HCT116 (cell line): ENCODE results near the gene FRS2. TPM values are rescaled to one million over a fixed set of nuclear protein-coding genes. Genes with fewer than 3 reads are reported as not detected.

ENCODE experiments used
- ATAC-seq: fragments of 200-7000 bp; cut with Tn5 transposase; 2 replicates; pipeline ENCODE4 v1.9.1; 2020; ENCODE audit warnings: mild to moderate bottlenecking, moderate library complexity
- BruUV-seq: library from RNA; stranded (reverse); fragments of 400-500 nt; replicated peaks from 2 replicates; lab custom pipeline; 2021; lab: Mats Ljungman, UMichigan
- CTCF ChIA-PET: fragments of 300-600 bp; sonication (Branson Sonifier 250); formaldehyde crosslinking; loops from one replicate; lab custom pipeline; 2021; ENCODE audit warnings: antibody characterized with exemption; lab: Charles Lee
- POLR2A ChIA-PET: fragments of 300-600, 350-600 bp; sonication (Branson Sonifier 250); formaldehyde crosslinking; loops from one replicate; lab custom pipeline; 2021; ENCODE audit warnings: antibody characterized with exemption; lab: Charles Lee
- RAD21 ChIA-PET, 2 experiments: fragments of 300-600 bp; sonication (Branson Sonifier 250); formaldehyde crosslinking; loops; one replicate each; lab custom pipeline; 2023; ENCODE audit warnings: low total read pairs in 2 of 2; ENCODE audit not compliant: uncharacterized antibody in 2 of 2, unreplicated experiment in 2 of 2, low non-redundant PET in 1 of 2; lab: Charles Lee
- DNase-seq: peaks from one replicate; pipeline ENCODE4 v3.0.0-alpha.2; 2010; ENCODE audit warnings: low read depth, low spot score
- H2AFZ ChIP-seq: fragments of 200-600 bp; shearing (Covaris generic), sonication (generic); 2 replicates; pipeline ENCODE4 v1.6.1; 2017; ENCODE audit warnings: low read depth, mixed run types, mixed read lengths, antibody characterized with exemption, low read length; ENCODE audit not compliant: poor library complexity, severe bottlenecking
- H3K27ac ChIP-seq: 2 replicates; pipeline ENCODE4 v1.5.1; 2012; ENCODE audit warnings: low read depth, low read length
- H3K27me3 ChIP-seq: fragments of 200-600 bp; sonication (generic); 2 replicates; pipeline ENCODE4 v1.6.1; 2016; ENCODE audit warnings: mixed run types, low read length, mixed read lengths; ENCODE audit not compliant: insufficient read depth
- H3K36me3 ChIP-seq, 2 experiments: fragments of 200-500 bp in 1 of 2; fragments of 200-600 bp in 1 of 2; sonication (Bioruptor generic) in 1 of 2; sonication (generic) in 1 of 2; 2 replicates each; pipeline versions ENCODE4 v1.5.1 to v1.6.1; 2014 to 2016; ENCODE audit warnings: low read length in 2 of 2, inconsistent platforms in 1 of 2, mixed read lengths in 1 of 2, mixed run types in 1 of 2; ENCODE audit not compliant: insufficient read depth in 2 of 2, control insufficient read depth in 1 of 2
- H3K4me1 ChIP-seq, 2 experiments: fragments of 200-600 bp in 1 of 2; sonication (generic) in 1 of 2; 2 replicates each; pipeline versions ENCODE4 v1.5.1 to v1.6.1; 2012 to 2017; ENCODE audit warnings: low read length in 2 of 2, inconsistent platforms in 1 of 2, mild to moderate bottlenecking in 1 of 2, mixed read lengths in 1 of 2, mixed run types in 1 of 2, moderate library complexity in 1 of 2; ENCODE audit not compliant: insufficient read depth in 2 of 2, control insufficient read depth in 1 of 2
- H3K4me2 ChIP-seq: fragments of 200-600 bp; sonication (generic); 2 replicates; pipeline ENCODE4 v1.6.1; 2017; ENCODE audit warnings: mixed run types, low read length, mixed read lengths
- H3K4me3 ChIP-seq, 2 experiments: fragments of 200-600 bp in 1 of 2; sonication (generic) in 1 of 2; replicated peaks in 1 of 2; 2 replicates each; pipeline ENCODE4 v1.5.1; 2011 to 2016; ENCODE audit warnings: low read length in 2 of 2, control low read depth in 1 of 2, low read depth in 1 of 2, mild to moderate bottlenecking in 1 of 2, mixed read lengths in 1 of 2, mixed run types in 1 of 2
- H3K79me2 ChIP-seq: fragments of 200-600 bp; sonication (generic); 2 replicates; pipeline ENCODE4 v1.6.1; 2017; ENCODE audit warnings: mild to moderate bottlenecking, mixed run types, low read length, moderate library complexity, mixed read lengths; ENCODE audit not compliant: insufficient read depth
- H3K9ac ChIP-seq: fragments of 200-600 bp; sonication (generic); 2 replicates; pipeline ENCODE4 v1.6.1; 2016; ENCODE audit warnings: low read length, mixed read lengths
- H3K9me2 ChIP-seq: fragments of 200-600 bp; sonication (generic), shearing (Covaris generic); 2 replicates; pipeline ENCODE4 v1.6.1; 2017; ENCODE audit warnings: mixed run types, mild to moderate bottlenecking, moderate library complexity; ENCODE audit not compliant: insufficient read depth
- H3K9me3 ChIP-seq, 2 experiments: fragments of 200-500 bp in 1 of 2; fragments of 200-600 bp in 1 of 2; sonication (Bioruptor generic) in 1 of 2; sonication (generic) in 1 of 2; 2 replicates each; pipeline ENCODE4 v1.6.1; 2014 to 2017; ENCODE audit warnings: low read length in 2 of 2, mixed read lengths in 2 of 2, inconsistent platforms in 1 of 2, low read depth in 1 of 2, mild to moderate bottlenecking in 1 of 2, mixed run types in 1 of 2, moderate library complexity in 1 of 2; ENCODE audit not compliant: control insufficient read depth in 1 of 2, insufficient read depth in 1 of 2
- H4K20me1 ChIP-seq: fragments of 200-600 bp; sonication (generic), shearing (Covaris generic); 2 replicates; pipeline ENCODE4 v1.6.1; 2017; ENCODE audit warnings: mixed run types, mild to moderate bottlenecking, moderate library complexity; ENCODE audit not compliant: insufficient read depth
- CEBPB ChIP-seq: IDR thresholded peaks from 2 replicates; pipeline ENCODE4 v1.6.1; 2012; ENCODE audit warnings: low read depth
- EGR1 ChIP-seq: IDR thresholded peaks from 2 replicates; pipeline ENCODE4 v1.6.1; 2012; ENCODE audit warnings: low read depth
- EZH2phosphoT487 ChIP-seq: fragments of 200-600 bp; IDR thresholded peaks from 2 replicates; pipeline ENCODE4 v1.6.1; 2018; ENCODE audit warnings: antibody characterized with exemption, borderline replicate concordance
- JUND ChIP-seq: IDR thresholded peaks from 2 replicates; pipeline ENCODE4 v1.6.1; 2012
- SIN3A ChIP-seq: IDR thresholded peaks from 2 replicates; pipeline ENCODE4 v1.6.1; 2012; ENCODE audit warnings: low read depth
- SP1 ChIP-seq: IDR thresholded peaks from 2 replicates; pipeline ENCODE4 v1.6.1; 2012; ENCODE audit warnings: low read depth
- TCF7L2 ChIP-seq: IDR thresholded peaks from 2 replicates; pipeline ENCODE4 v1.7.0; 2011; ENCODE audit warnings: borderline replicate concordance, inconsistent platforms; ENCODE audit not compliant: insufficient read depth, insufficient read length; ENCODE audit errors: extremely low read depth
- ZNF274 ChIP-seq: fragments of 200-500 bp; sonication (Bioruptor generic); IDR thresholded peaks from 2 replicates; pipeline ENCODE4 v1.6.1; 2014; ENCODE audit warnings: mild to moderate bottlenecking, low read depth, low read length, inconsistent platforms
- intact Hi-C: fragments of 100-400 bp; cut with micrococcal nuclease; formaldehyde crosslinking; loops from 2 replicates; pipeline ENCODE4 v1.10.0; 2022
- total RNA-seq: library from RNA; stranded (reverse); gene quantifications from one replicate; pipeline ENCODE4 v1.2.1, GENCODE V29; 2021; ENCODE audit not compliant: unreplicated experiment
- TF ChIP-seq, protein P1 (sequence below): IDR thresholded peaks from 2 replicates; pipeline ENCODE4 v1.6.1; 2012; ENCODE audit warnings: low read depth
- TF ChIP-seq, protein P2 (sequence below): IDR thresholded peaks from 2 replicates; pipeline ENCODE4 v1.6.1; 2011; ENCODE audit warnings: mild to moderate bottlenecking, low read length, moderate library complexity; ENCODE audit not compliant: insufficient replicate concordance; ENCODE audit errors: extremely low read depth

Gene FRS2
- total RNA-seq, 1 experiment from 2014 or later = 14.7 TPM

DNA sequence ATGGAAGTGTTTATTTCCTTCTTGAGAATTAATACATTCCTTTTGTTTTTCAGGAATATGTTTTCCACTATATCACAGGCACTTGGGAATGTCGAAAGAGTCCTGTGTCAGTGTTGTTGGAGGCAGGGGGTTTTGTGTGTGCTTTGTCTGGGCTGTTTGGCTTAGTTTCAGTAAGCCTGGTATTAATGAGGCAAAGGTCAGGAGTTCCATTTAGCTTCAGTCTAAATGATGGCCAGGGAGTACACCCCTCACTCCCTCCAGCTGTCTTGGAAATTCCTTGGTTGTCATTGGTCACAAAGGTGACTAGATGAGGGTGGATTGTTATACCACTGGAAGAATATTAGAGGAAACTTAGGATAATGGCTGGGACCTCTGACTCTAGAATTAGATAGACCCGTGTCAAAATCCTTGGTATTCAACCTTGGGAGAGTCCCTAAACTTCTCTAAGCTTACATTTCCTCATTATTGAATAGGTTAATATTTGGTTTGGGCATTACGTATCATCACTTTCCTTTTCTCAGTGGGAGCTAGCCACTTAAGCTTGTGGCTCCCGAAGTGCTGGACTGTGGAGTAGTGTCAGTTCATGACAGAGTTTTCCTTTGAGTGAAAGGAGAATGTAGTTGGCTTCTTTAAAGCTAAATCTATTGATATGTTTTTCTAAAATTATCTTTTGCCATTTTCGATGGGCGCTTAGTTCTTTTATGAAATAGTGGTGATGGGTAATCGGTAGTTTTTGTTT lies 5.2 kb downstream of the FRS2 start (continued):
- TF ChIP-seq, protein P1, sequence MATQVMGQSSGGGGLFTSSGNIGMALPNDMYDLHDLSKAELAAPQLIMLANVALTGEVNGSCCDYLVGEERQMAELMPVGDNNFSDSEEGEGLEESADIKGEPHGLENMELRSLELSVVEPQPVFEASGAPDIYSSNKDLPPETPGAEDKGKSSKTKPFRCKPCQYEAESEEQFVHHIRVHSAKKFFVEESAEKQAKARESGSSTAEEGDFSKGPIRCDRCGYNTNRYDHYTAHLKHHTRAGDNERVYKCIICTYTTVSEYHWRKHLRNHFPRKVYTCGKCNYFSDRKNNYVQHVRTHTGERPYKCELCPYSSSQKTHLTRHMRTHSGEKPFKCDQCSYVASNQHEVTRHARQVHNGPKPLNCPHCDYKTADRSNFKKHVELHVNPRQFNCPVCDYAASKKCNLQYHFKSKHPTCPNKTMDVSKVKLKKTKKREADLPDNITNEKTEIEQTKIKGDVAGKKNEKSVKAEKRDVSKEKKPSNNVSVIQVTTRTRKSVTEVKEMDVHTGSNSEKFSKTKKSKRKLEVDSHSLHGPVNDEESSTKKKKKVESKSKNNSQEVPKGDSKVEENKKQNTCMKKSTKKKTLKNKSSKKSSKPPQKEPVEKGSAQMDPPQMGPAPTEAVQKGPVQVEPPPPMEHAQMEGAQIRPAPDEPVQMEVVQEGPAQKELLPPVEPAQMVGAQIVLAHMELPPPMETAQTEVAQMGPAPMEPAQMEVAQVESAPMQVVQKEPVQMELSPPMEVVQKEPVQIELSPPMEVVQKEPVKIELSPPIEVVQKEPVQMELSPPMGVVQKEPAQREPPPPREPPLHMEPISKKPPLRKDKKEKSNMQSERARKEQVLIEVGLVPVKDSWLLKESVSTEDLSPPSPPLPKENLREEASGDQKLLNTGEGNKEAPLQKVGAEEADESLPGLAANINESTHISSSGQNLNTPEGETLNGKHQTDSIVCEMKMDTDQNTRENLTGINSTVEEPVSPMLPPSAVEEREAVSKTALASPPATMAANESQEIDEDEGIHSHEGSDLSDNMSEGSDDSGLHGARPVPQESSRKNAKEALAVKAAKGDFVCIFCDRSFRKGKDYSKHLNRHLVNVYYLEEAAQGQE = no peak
- TF ChIP-seq EGR1 (no peak), TCF7L2 (no peak), CEBPB (no peak), SIN3A (no peak), ZNF274 (no peak)

DNA sequence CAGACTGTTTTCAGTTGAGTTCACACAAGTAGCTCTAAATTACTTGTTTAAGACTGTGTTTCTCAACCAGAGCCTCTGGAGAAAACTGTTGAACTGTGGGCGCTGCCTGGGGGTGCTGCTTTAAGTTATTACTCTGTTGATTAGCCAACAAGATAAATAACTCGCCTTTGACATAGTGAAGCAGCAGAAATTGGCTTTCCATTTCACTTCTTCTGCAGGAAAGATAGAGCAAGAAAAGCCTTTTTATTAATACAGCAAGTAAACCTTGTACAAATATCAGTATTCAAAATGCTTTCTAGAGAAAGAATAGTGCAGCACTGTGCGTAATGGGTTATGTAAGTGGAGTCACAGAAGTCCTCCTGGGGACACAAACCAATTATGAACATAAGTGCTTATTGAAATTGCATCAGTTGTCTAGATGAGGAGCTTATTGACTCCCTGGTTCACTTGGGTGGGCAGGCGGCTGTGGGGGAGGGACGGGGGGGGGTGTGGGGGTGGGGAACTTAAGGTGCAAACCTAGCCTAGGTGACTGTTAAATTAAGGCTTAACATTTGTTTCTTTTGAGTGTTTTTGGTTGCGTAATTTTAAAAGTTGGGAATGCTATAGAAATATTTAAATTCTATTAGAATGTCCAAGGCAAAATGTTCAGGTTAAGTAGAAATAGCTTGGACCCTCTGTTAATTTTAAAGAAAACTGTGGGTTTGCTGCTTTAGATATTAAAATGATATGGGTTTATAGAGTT lies 6.3 kb downstream of the FRS2 start:
- RAD21 ChIA-PET = no interaction called here
- Histone ChIP-seq H3K4me1 (peaks cover 7% of the 10 kb centered on the region in 2 experiments; a peak in 3 of 4 replicates), H3K79me2 (peaks cover 97% of the 10 kb centered on the region), H3K9me3 (no peaks in the 10 kb centered on the region), H3K4me3 (no peak overlapping the region), H3K27me3 (no peaks in the 10 kb centered on the region), H2AFZ (no peak overlapping the region), H3K4me2 (no peak overlapping the region), H3K27ac (no peak overlapping the region), H3K36me3 (no peaks in the 10 kb centered on the region), H3K9me2 (no peaks in the 10 kb centered on the region), H3K9ac (no peak overlapping the region), H4K20me1 (peaks cover 15% of the 10 kb centered on the region; the same call in 1 of the 2 replicates)
- ATAC-seq = no peak
- BruUV-seq = no TSS peak
- CTCF ChIA-PET = no interaction called here
- intact Hi-C loops = no loop called here
- DNase-seq = no peak
- TF ChIP-seq JUND = no peak
- TF ChIP-seq, protein P2, sequence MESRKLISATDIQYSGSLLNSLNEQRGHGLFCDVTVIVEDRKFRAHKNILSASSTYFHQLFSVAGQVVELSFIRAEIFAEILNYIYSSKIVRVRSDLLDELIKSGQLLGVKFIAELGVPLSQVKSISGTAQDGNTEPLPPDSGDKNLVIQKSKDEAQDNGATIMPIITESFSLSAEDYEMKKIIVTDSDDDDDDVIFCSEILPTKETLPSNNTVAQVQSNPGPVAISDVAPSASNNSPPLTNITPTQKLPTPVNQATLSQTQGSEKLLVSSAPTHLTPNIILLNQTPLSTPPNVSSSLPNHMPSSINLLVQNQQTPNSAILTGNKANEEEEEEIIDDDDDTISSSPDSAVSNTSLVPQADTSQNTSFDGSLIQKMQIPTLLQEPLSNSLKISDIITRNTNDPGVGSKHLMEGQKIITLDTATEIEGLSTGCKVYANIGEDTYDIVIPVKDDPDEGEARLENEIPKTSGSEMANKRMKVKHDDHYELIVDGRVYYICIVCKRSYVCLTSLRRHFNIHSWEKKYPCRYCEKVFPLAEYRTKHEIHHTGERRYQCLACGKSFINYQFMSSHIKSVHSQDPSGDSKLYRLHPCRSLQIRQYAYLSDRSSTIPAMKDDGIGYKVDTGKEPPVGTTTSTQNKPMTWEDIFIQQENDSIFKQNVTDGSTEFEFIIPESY = no peak
- TF ChIP-seq EZH2phosphoT487 = no peak
- no peak for TF ChIP-seq SIN3A
- TF ChIP-seq SP1 = no peak
- POLR2A ChIA-PET = no interaction called here
